Activated naive CD8-positive, alpha-beta T cell (primary cell): ENCODE results near the gene AXIN2.

Experiments
- H3K27ac Mint-ChIP-seq: one replicate; pipeline ENCODE4 v1.8.0; 2021; ENCODE audit warnings: mixed read lengths
- H3K27me3 Mint-ChIP-seq: one replicate; pipeline ENCODE4 v1.8.0; 2021; ENCODE audit warnings: mixed read lengths
- H3K36me3 Mint-ChIP-seq: one replicate; pipeline ENCODE4 v1.8.0; 2021; ENCODE audit warnings: mixed read lengths
- H3K4me1 Mint-ChIP-seq: one replicate; pipeline ENCODE4 v1.8.0; 2021; ENCODE audit warnings: low read depth, mixed read lengths
- H3K4me3 Mint-ChIP-seq: one replicate; pipeline ENCODE4 v1.8.0; 2021; ENCODE audit warnings: mild to moderate bottlenecking, mixed read lengths
- H3K9me3 Mint-ChIP-seq: one replicate; pipeline ENCODE4 v1.8.0; 2021; ENCODE audit warnings: low read depth, mixed read lengths

AXIN2 gene

GRCh38 chr17:65588181-65588808 is 26.8 kb upstream of the AXIN2 start:
- H3K27me3 Mint-ChIP-seq = no peaks in the 10 kb centered on the region
- H3K4me1 Mint-ChIP-seq = peaks cover 37% of the 10 kb centered on the region
- H3K36me3 Mint-ChIP-seq = no peaks in the 10 kb centered on the region
- no peak overlapping the region for H3K4me3 Mint-ChIP-seq
- H3K9me3 Mint-ChIP-seq = no peaks in the 10 kb centered on the region
- H3K27ac Mint-ChIP-seq = no peak overlapping the region

- H3K4me3 Mint-ChIP-seq = no peak overlapping the region
- H3K4me1 Mint-ChIP-seq = peaks cover 31% of the 10 kb centered on the region
- no peaks in the 10 kb centered on the region for H3K9me3 Mint-ChIP-seq
- no peaks in the 10 kb centered on the region for H3K27me3 Mint-ChIP-seq
- no peaks in the 10 kb centered on the region for H3K36me3 Mint-ChIP-seq
- no peak overlapping the region for H3K27ac Mint-ChIP-seq
These were observed 26.2 kb upstream of the AXIN2 start for GRCh38 chr17:65587534-65588180.

DNA sequence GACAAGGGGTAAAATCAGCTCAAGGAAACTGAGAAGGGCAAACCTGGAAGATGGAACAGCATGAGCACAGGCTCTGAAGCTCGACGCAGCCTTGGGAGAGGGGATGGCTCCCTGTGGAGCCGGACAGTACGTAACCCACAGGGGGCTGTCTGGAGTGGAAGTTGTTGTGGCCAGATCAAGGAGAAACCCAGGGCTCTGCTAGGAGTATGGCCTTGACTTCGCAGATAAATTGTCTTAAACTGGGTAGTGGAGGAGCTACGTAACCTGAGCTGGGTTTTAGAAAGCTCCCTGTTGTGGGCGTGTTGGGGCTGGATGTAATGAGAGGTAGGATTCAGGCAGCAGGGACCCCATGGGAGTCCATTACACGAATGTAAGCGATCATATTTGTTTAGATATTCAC is 25.5 kb upstream of the AXIN2 start:
- Mint-ChIP-seq H3K9me3 (no peaks in the 10 kb centered on the region), H3K4me3 (no peak overlapping the region), H3K36me3 (no peaks in the 10 kb centered on the region), H3K27ac (peak overlapping the region; percentile 50), H3K4me1 (peaks cover 28% of the 10 kb centered on the region), H3K27me3 (no peaks in the 10 kb centered on the region)

DNA sequence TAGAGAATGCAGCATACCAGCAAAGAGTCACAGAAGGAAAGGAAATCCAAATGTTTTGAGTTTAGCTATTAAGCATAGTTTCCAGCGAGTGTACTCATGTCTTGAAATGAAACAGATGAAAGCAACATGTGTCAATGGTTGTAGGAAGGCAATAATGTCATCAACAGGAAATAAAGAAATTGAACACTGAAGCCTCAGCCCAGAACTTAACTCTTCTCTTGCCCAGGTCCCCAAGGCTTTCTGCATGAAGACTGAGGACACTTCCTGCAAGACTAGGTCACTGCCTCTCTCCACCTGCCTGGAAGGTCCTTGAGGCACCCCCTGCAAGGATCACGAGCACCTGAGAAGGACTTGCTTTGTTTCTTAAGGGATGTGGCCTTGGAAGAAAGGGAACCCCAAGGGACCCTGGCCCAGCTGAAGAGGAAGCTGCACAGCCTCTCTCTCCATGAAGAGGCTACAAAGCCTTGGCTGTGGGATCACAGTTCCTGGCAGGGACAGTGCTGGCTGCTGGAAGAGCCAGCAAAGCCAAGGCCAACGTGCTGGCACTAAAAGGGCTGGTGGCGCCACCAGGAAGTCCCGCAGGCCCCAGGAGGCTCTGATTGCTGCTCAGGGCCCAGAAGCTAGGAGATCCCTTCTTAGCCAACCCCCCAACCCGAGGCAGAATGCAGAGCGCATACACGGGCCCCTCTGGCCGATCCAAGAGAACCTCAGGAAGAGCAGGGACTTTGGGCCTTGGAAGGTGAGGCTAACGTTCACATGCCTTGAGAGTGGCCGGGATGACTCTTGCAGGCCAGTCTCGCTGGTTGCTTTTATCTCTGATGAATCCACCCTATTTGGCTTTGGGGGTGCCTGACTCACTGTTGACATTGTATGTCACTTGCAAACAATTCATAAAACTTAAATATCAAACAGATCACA is 23.4 kb upstream of the AXIN2 start:
- no peaks in the 10 kb centered on the region for H3K36me3 Mint-ChIP-seq
- no peaks in the 10 kb centered on the region for H3K27me3 Mint-ChIP-seq
- H3K9me3 Mint-ChIP-seq = no peaks in the 10 kb centered on the region
- peak overlapping the region; percentile 25 for H3K4me3 Mint-ChIP-seq
- peak overlapping the region; percentile 42 for H3K27ac Mint-ChIP-seq
- peaks cover 28% of the 10 kb centered on the region for H3K4me1 Mint-ChIP-seq

- H3K36me3 Mint-ChIP-seq = no peaks in the 10 kb centered on the region
- no peaks in the 10 kb centered on the region for H3K27me3 Mint-ChIP-seq
- H3K27ac Mint-ChIP-seq = peak overlapping the region; percentile 42
- H3K4me3 Mint-ChIP-seq = no peak overlapping the region
- peaks cover 28% of the 10 kb centered on the region for H3K4me1 Mint-ChIP-seq
- H3K9me3 Mint-ChIP-seq = no peaks in the 10 kb centered on the region
These were observed 22.6 kb upstream of the AXIN2 start for GRCh38 chr17:65583921-65584603.

DNA sequence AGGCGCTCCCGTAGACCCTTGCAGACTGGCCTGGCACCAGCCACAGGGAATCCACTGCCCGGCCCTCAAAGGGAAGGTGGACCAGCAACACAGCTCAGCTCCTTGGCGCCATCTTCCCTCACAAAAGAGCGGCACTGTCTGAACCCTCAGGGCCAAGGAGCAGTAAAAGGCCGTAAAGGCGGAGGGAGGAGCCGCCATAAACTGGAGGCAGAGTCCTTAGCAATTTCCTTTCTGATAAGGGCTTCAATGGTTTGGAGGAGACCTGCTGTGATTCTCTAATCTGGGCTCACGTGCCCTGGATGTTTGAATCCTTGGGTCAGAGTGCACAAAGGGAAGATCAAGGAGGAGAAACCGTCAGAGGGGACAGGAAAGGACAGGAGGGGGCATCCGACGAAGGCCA is 15.5 kb upstream of the AXIN2 start:
- Mint-ChIP-seq H3K9me3 (no peaks in the 10 kb centered on the region), H3K27me3 (no peaks in the 10 kb centered on the region), H3K4me1 (no peaks in the 10 kb centered on the region), H3K36me3 (no peaks in the 10 kb centered on the region), H3K27ac (no peak overlapping the region), H3K4me3 (no peak overlapping the region)

DNA sequence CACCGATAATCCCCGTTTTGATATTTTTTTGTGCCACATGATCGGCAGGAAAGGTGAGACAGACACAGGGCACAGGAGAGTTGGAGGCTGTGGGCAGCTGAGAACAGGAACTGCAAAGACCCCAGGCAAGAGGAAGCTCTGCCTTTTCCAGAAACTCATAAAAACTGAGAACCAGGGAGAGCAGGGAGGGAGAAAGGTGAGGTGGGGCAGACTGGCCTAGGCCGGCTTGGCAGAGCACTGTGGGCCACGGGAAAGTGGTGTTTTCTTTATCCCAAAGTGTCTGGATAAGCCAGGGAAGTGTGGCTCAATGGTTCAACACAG is 11.8 kb upstream of the AXIN2 start:
- H3K9me3 Mint-ChIP-seq = no peaks in the 10 kb centered on the region
- H3K27me3 Mint-ChIP-seq = no peaks in the 10 kb centered on the region
- H3K27ac Mint-ChIP-seq = no peak overlapping the region
- H3K4me1 Mint-ChIP-seq = no peaks in the 10 kb centered on the region
- H3K4me3 Mint-ChIP-seq = no peak overlapping the region
- no peaks in the 10 kb centered on the region for H3K36me3 Mint-ChIP-seq

DNA sequence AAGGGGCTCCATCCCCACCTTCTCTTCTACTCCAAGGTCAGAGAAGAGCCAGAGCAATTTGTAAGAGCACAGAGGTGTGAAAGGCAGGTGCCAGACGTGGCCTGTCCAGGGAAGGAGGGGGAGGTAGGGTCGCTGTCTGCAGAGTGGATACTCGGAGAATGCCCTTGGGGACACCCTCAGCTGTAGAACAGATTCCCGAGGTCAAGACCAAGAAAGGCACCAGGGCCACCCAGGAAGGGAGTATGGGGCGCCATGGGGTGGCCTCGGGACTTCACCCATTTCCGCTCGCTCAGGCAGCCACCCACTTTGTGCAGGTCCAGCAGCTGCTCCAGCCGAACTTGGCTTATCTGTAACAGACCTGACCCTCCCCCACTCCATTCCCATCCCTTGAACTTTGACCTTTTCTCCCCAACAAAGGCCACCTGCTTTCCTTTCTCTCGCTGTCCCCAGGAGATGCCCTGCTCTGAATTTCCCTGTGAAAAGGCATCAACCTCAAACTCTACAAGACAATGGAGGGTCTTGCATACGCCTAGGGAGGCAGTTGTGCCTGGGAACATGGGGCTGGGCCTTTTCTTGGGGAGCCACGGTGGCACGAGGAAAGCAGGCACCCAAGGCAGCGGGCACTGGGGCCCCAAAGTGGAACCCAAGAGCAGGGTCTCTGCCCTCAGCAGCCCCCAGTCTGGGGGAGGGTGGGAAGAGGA is 11.3 kb upstream of the AXIN2 start:
- Mint-ChIP-seq H3K4me3 (no peak overlapping the region), H3K4me1 (no peaks in the 10 kb centered on the region), H3K9me3 (no peaks in the 10 kb centered on the region), H3K27ac (no peak overlapping the region), H3K36me3 (no peaks in the 10 kb centered on the region), H3K27me3 (no peaks in the 10 kb centered on the region)

- H3K27ac Mint-ChIP-seq = no peak overlapping the region
- H3K27me3 Mint-ChIP-seq = no peaks in the 10 kb centered on the region
- H3K36me3 Mint-ChIP-seq = no peaks in the 10 kb centered on the region
- H3K9me3 Mint-ChIP-seq = no peaks in the 10 kb centered on the region
- no peak overlapping the region for H3K4me3 Mint-ChIP-seq
- no peaks in the 10 kb centered on the region for H3K4me1 Mint-ChIP-seq
These were observed 10.7 kb upstream of the AXIN2 start for GRCh38 chr17:65572186-65572580.

- H3K9me3 Mint-ChIP-seq = no peaks in the 10 kb centered on the region
- H3K36me3 Mint-ChIP-seq = no peaks in the 10 kb centered on the region
- H3K4me3 Mint-ChIP-seq = no peak overlapping the region
- no peak overlapping the region for H3K27ac Mint-ChIP-seq
- H3K4me1 Mint-ChIP-seq = peaks cover 5% of the 10 kb centered on the region
- no peaks in the 10 kb centered on the region for H3K27me3 Mint-ChIP-seq
These were observed 7.5 kb upstream of the AXIN2 start for GRCh38 chr17:65568918-65569317.

GRCh38 chr17:65567566-65567965 is 6.1 kb upstream of the AXIN2 start:
- H3K27ac Mint-ChIP-seq = no peak overlapping the region
- H3K4me3 Mint-ChIP-seq = no peak overlapping the region

DNA sequence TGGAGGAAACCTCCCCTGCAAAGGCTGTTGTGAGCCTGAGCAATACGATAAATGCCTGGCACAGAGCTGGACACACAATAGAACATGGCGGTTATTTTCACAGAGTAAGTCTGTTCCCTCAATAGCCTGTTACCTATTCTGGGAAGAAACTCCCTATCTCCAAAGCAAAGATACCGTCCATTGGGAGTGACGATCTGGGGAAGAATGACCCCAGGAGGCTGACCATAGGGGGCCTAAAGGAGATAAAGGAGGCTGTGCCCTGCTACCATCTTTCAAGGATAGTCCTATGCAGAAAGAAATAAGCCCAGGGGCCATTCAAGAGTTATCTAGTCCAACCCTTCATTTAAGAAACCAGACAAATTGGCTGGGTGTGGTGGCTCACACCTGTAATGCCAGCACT is 4.1 kb upstream of the AXIN2 start:
- Mint-ChIP-seq H3K27ac (no peak overlapping the region), H3K4me1 (peaks cover 23% of the 10 kb centered on the region), H3K36me3 (no peaks in the 10 kb centered on the region), H3K9me3 (no peaks in the 10 kb centered on the region), H3K4me3 (no peak overlapping the region), H3K27me3 (no peaks in the 10 kb centered on the region)

More at GRCh38 chr17:65567566-65567965, 6.1 kb upstream of the AXIN2 start:
- no peaks in the 10 kb centered on the region for H3K9me3 Mint-ChIP-seq
- no peaks in the 10 kb centered on the region for H3K27me3 Mint-ChIP-seq
- H3K36me3 Mint-ChIP-seq = no peaks in the 10 kb centered on the region
- H3K4me1 Mint-ChIP-seq = peaks cover 18% of the 10 kb centered on the region

- H3K27me3 Mint-ChIP-seq = no peaks in the 10 kb centered on the region
- no peak overlapping the region for H3K27ac Mint-ChIP-seq
- no peaks in the 10 kb centered on the region for H3K9me3 Mint-ChIP-seq
- no peak overlapping the region for H3K4me3 Mint-ChIP-seq
- no peaks in the 10 kb centered on the region for H3K36me3 Mint-ChIP-seq
- peaks cover 23% of the 10 kb centered on the region for H3K4me1 Mint-ChIP-seq
These were observed 3.3 kb upstream of the AXIN2 start for GRCh38 chr17:65564793-65565192.

GRCh38 chr17:65562206-65562531 is 721 bp upstream of the AXIN2 start:
- H3K27me3 Mint-ChIP-seq = no peaks in the 10 kb centered on the region
- no peaks in the 10 kb centered on the region for H3K36me3 Mint-ChIP-seq

More at GRCh38 chr17:65562206-65562531, 721 bp upstream of the AXIN2 start:
- Mint-ChIP-seq H3K4me3 (peak overlapping the region; percentile 82), H3K4me1 (peaks cover 31% of the 10 kb centered on the region), H3K27ac (peak overlapping the region; percentile 17), H3K9me3 (no peaks in the 10 kb centered on the region)
